Measurements from ENCODE around the gene TEDC2.

Gene TEDC2

DNA sequence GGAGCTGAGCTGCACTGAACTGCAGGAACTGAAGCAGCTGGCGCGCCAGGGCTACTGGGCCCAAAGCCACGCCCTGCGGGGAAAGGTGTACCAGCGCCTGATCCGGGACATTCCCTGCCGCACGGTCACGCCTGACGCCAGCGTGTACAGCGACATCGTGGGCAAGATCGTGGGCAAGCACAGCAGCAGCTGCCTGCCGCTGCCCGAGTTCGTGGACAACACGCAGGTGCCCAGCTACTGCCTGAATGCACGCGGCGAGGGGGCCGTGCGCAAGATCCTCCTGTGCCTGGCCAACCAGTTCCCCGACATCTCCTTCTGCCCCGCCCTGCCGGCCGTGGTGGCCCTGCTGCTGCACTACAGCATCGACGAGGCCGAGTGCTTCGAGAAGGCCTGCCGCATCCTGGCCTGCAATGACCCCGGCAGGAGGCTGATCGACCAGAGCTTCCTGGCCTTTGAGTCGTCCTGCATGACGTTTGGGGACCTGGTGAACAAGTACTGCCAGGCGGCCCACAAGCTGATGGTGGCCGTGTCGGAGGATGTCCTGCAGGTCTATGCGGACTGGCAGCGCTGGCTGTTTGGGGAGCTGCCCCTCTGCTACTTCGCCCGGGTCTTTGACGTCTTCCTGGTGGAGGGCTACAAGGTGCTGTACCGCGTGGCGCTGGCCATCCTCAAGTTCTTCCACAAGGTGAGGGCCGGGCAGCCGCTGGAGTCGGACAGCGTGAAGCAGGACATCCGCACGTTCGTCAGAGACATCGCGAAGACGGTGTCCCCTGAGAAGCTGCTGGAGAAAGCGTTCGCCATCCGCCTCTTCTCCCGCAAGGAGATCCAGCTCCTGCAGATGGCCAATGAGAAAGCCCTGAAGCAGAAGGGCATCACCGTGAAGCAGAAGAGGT lies 36.6 kb downstream of the TEDC2 start:
- no peak for DNase-seq
- Mint-ChIP-seq H3K4me1 (peaks cover 0 to 6% of the 10 kb centered on the region in 2 donors), H3K36me3 (peaks cover 11 to 14% of the 10 kb centered on the region in 2 donors), H3K27ac (no peak overlapping the region), H3K4me3 (no peak overlapping the region), H3K27me3 (no peaks in the 10 kb centered on the region), H3K9me3 (no peaks in the 10 kb centered on the region)
- no peak for ATAC-seq (replicated peaks)

DNA sequence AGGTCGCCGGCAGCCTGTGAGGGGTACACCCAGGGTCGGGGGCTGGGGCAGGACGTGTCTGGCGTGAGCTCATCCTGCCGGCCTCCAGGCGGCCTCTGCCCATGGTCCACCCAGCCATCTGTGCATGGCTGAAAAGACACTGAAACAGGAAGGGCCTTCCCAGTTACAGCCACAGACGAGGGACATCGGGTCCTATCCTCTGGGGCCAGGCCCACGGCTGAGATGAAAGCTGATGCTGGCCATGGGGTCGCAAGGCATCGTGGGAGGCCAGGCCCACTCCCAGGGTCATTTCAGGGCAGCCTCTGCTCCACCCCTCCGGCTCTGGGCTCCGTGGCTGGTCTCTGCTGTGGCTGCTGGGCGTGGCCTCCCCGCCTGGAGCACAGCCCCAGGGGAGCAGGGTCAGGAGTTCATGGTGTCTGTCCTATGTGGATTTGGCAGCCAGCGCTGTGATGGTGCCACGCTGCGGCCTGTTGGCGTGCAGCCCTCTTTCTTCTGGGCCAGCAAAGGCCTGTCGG lies 37.3 kb downstream of the TEDC2 start:
- peaks cover 5 to 10% of the 10 kb centered on the region in 2 donors for H3K4me1 Mint-ChIP-seq
- H3K27me3 Mint-ChIP-seq, result no peaks in the 10 kb centered on the region
- ATAC-seq (replicated peaks) (no peak), DNase-seq (no peak)
- no peak overlapping the region for H3K4me3 Mint-ChIP-seq
- H3K36me3 Mint-ChIP-seq, result peaks cover 13 to 14% of the 10 kb centered on the region in 2 donors
- peak overlapping the region; percentile 60 for H3K27ac Mint-ChIP-seq
- H3K9me3 Mint-ChIP-seq, result no peaks in the 10 kb centered on the region

DNA sequence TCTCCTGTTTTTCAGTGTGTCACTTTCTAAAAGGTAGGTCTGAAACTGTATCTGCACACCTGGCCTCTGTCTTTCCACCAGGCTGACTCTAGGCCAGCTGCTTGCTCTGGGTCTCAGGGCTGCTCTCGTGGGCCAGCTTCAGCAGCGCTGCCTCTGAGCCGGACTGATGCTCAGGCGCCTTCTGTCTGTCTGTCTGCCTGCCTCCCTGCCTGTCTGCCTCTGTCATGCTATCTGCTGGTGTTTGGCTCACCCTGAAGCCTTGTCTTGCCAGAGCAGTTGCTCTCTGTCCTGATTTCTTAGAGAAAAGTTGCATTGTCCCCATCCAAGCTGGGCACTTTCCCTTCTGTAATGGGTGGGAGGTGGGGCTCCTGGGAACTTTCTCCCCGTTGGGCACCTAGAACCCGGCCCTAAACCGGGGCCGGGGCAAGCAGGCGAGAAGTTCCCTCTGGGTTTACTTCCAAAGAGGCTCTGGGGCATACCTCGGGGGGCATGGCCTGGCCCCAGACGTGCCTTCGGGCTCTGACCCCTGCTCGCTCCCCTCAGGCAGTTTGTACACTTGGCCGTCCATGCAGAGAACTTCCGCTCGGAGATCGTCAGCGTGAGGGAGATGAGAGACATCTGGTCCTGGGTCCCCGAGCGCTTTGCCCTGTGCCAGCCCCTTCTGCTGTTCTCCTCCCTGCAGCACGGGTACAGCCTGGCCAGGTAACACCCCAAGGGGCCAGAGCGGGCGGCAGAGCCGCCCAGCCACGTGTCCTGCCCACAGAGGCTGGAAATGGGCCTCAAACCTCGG lies 38.0 kb downstream of the TEDC2 start:
- peak overlapping the region; percentile 60 for H3K27ac Mint-ChIP-seq
- H3K9me3 Mint-ChIP-seq, result no peaks in the 10 kb centered on the region
- no peak overlapping the region for H3K4me3 Mint-ChIP-seq
- ATAC-seq (replicated peaks) (no peak), DNase-seq (no peak)
- peaks cover 13 to 14% of the 10 kb centered on the region in 2 donors for H3K36me3 Mint-ChIP-seq
- no peaks in the 10 kb centered on the region for H3K27me3 Mint-ChIP-seq
- H3K4me1 Mint-ChIP-seq, result peaks cover 5 to 11% of the 10 kb centered on the region in 2 donors

DNA sequence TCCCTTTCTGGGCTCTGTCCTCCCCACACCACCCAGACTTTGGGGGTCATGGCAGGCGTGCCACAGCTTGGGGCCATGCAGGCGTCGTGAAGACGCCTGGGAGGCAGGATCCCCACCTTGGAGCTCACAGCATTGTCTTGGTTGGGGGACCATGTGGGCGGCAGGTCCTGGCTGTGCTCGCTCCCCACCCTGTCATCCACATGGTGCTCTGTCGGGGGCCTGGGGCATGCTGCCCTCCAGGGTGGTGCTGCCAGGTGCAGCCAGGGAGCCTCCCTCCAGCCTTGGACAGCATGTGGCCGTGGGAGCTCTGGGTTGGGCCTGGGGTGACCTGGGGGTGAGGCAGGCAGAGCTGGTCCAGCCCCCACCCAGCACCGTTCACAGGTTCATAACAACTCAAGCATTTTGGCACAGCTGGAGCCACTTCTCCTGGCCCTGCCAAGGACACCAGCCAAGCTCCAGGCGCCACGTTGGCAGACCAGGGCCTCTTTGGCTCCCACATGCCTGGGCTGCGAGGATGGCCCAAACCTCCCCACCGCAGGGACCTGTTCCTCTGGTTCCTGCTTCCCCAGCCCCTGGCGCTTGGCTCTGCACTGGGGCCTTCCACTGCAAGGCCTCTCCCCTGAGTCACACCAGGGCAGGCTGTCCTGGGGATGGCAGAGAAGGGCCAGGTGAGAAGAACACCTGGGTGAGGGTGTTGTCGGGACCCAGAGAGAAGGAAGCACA lies 38.8 kb downstream of the TEDC2 start:
- no peak overlapping the region for H3K4me3 Mint-ChIP-seq
- peaks cover 5 to 11% of the 10 kb centered on the region in 2 donors for H3K4me1 Mint-ChIP-seq
- DNase-seq (no peak), ATAC-seq (replicated peaks) (no peak)
- H3K36me3 Mint-ChIP-seq, result peaks cover 13 to 14% of the 10 kb centered on the region in 2 donors
- no peaks in the 10 kb centered on the region for H3K27me3 Mint-ChIP-seq
- no peak overlapping the region for H3K27ac Mint-ChIP-seq
- no peaks in the 10 kb centered on the region for H3K9me3 Mint-ChIP-seq

DNA sequence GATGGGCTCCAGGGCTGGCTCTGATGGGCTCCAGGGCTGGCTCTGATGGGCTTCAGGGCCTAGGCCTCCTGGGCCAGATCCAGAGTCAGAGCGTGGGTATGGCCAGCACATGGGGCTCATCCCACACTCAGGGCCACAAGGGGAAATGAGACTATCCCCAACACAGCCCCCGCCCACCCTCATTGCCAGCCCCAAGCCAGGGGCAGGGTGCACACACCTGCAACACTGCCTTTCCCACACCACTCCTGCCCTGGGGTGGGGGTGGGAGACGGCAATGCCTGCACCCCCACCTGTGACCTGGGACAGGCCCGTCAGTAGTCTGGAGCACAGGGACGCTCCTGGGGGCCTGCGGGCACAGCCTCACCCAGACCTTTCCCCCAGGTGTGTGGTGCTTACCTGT lies 39.5 kb downstream of the TEDC2 start:
- Mint-ChIP-seq H3K4me1 (peaks cover 5 to 11% of the 10 kb centered on the region in 2 donors), H3K27me3 (no peaks in the 10 kb centered on the region), H3K9me3 (no peaks in the 10 kb centered on the region), H3K36me3 (peaks cover 13 to 14% of the 10 kb centered on the region in 2 donors), H3K27ac (peak overlapping the region; percentile 25), H3K4me3 (no peak overlapping the region)
- no peak for DNase-seq
- no peak for ATAC-seq (replicated peaks)

DNA sequence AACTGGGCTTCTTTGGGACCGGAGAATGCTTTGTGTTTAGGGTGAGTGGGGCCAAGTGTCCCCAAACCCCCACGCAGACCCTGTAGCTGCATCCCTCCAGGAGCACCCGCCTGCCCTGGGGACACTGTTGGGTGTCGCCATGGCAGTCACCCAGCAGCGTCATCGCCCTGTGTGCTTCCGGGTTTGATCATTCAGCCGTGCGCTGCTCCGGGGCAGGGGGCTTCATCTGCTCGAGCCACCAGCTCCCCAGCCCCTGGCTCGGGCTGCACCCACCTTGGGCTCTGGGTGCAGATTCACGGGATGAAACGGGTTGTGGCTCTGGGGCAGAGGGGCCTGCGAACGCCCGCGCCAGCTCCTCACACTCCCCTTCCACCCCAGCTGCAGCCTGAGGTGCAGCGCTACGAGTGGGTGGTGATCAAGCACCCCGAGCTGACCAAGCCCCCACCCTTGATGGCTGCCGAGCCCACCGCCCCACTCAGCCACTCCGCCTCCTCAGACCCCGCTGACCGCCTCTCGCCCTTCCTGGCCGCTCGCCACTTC lies 40.1 kb downstream of the TEDC2 start:
- ATAC-seq (replicated peaks) (no peak), DNase-seq (no peak)
- no peak overlapping the region for H3K27ac Mint-ChIP-seq
- H3K4me3 Mint-ChIP-seq, result no peak overlapping the region
- H3K36me3 Mint-ChIP-seq, result peaks cover 13 to 14% of the 10 kb centered on the region in 2 donors
- H3K9me3 Mint-ChIP-seq, result no peaks in the 10 kb centered on the region
- peaks cover 5 to 13% of the 10 kb centered on the region in 2 donors for H3K4me1 Mint-ChIP-seq
- H3K27me3 Mint-ChIP-seq, result no peaks in the 10 kb centered on the region

DNA sequence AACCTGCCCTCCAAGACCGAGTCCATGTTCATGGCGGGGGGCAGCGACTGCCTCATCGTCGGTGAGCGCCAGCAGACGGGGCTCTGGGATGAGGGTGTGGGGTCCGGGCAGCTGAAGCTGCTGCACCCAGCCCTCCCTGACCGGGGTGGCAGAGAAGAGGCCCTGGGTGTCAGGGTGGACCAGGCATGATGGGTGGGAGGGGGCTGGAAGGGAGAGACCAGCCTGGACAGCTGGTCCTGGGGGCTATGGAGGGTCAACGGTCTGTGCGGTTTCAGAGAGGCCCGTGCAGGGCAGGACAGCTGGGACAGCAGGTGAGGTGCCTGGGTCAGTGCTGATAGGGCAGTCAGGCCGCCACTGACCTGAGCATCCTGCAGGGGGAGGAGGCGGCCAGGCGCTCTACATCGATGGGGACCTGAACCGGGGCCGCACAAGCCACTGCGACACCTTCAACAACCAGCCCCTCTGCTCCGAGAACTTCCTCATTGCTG lies 40.6 kb downstream of the TEDC2 start:
- Mint-ChIP-seq H3K27me3 (no peaks in the 10 kb centered on the region), H3K4me1 (peaks cover 5 to 13% of the 10 kb centered on the region in 2 donors), H3K4me3 (no peak overlapping the region), H3K27ac (no peak overlapping the region), H3K9me3 (no peaks in the 10 kb centered on the region), H3K36me3 (peaks cover 13 to 14% of the 10 kb centered on the region in 2 donors)
- ATAC-seq (replicated peaks) (no peak), DNase-seq (no peak)

DNA sequence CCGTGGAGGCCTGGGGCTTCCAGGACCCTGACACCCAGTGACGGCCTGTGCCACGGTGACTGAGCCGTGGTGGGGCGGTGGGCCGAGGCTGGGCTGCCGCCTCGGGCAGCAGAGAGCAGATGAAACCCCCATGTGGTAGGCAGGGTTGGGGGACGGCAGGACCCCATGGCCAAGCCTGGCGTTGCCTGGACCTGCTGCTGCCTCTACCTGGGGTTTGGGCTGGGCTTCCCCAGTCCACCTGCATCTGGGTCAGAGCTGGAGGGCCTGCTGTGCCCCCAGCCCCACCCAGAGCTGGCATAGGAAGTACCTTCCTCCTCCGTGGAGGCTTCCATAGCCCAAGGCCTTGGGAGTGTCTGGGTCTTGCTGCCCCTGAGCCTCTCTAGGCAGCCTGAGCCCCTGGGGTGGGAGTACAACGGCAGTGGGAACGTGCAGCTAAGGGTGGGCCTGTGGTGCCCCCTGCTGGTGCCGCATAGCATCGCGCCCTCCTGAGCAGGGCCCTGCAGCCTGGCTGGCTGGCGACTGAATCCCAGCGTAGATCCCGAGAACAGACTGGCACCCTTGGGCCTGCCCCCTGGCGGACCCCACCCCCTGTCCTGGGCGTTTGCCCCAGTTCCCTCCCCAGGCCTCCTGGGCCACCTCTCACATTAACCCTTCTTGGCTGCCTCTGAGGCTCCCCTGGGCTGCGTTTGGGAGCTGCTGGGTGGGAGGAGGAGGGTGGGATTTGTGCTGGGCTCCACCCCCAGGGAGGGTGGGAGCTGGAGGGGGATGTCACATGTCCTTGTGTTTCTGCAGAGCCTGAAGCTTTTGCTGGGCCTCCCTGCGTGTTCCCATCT lies 41.2 kb downstream of the TEDC2 start:
- no peaks in the 10 kb centered on the region for H3K9me3 Mint-ChIP-seq
- H3K27ac Mint-ChIP-seq, result no peak overlapping the region
- no peaks in the 10 kb centered on the region for H3K27me3 Mint-ChIP-seq
- peaks cover 13 to 14% of the 10 kb centered on the region in 2 donors for H3K36me3 Mint-ChIP-seq
- H3K4me3 Mint-ChIP-seq, result no peak overlapping the region
- peak; percentile 98 for ATAC-seq (replicated peaks)
- DNase-seq, result peak; percentile 66
- H3K4me1 Mint-ChIP-seq, result peaks cover 5 to 13% of the 10 kb centered on the region in 2 donors

DNA sequence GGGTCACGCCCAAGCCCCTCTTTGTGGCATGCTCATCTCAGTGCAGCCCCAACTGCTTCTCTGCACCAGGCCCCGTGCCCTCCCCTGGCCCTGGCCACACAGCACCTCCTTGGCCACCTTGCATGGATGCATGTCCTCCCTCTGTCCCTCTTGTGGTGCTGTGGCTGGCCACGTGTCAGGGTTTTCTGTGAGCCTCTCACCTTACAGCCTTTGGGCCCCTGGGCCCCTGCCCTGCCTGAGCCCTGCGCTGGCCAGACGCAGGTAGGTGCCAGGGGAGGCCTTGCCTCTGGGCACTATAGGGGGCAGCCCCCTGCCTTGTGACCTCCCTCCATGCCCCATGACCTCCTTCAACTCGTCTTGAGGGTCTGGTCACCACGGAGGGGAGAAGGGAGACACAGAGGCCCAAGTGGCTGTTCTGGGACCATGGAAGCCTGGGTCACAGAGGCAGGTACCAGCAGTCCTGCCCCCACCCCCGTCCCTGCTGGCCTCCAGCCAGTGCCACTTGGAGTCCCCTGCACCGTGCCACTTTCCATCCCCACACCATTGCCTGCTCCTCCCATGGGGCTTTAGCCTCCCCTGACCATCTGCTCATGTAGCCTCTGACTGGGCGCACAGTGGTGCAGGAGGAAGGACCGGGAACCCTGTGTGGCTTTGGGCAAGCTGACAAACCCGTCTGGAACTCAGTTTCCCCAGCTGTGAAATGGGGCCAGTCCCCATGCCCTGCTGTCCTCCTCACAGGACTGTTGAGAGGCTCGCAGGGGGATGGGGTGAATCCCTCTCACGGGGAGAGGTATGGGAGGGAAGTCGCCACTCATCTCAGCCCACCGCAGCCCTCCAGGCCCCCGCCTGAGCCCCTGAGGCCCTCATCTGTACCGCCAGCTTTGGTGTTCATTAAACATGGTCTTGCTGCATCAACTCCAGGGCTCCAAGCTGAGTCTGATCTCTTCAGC lies 42.3 kb downstream of the TEDC2 start:
- Mint-ChIP-seq H3K36me3 (peaks cover 9 to 14% of the 10 kb centered on the region in 2 donors), H3K9me3 (no peaks in the 10 kb centered on the region), H3K27me3 (no peaks in the 10 kb centered on the region), H3K4me3 (no peak overlapping the region), H3K4me1 (peaks cover 15 to 18% of the 10 kb centered on the region in 2 donors), H3K27ac (no peak overlapping the region)
- ATAC-seq (replicated peaks), result no peak
- no peak for DNase-seq

DNA sequence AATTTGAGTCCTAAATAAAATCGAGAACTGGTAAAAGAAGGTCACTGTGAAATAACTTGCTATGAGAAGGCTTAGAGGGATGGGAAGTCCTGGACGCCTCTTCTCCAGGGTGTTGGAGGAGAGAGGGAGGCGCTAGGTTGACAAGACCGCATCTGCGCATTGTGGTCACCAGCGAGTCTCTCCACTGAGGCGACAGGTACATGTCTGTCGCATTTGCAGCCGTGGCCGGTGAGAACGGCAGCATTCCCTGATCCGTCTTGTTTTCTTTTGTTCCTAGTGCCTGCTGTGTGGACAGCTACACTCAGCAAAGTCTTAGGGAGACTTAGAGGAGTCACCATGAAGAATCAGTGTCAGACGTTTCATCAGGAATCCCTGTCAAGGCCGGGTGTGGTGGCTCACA lies 45.8 kb downstream of the TEDC2 start:
- H3K27me3 Mint-ChIP-seq, result no peaks in the 10 kb centered on the region
- peaks cover 0 to 6% of the 10 kb centered on the region in 2 donors for H3K36me3 Mint-ChIP-seq
- no peak for DNase-seq
- H3K4me1 Mint-ChIP-seq, result peaks cover 37 to 50% of the 10 kb centered on the region in 2 donors
- no peak overlapping the region for H3K4me3 Mint-ChIP-seq
- no peak overlapping the region for H3K27ac Mint-ChIP-seq
- no peak for ATAC-seq (replicated peaks)
- no peaks in the 10 kb centered on the region for H3K9me3 Mint-ChIP-seq

DNA sequence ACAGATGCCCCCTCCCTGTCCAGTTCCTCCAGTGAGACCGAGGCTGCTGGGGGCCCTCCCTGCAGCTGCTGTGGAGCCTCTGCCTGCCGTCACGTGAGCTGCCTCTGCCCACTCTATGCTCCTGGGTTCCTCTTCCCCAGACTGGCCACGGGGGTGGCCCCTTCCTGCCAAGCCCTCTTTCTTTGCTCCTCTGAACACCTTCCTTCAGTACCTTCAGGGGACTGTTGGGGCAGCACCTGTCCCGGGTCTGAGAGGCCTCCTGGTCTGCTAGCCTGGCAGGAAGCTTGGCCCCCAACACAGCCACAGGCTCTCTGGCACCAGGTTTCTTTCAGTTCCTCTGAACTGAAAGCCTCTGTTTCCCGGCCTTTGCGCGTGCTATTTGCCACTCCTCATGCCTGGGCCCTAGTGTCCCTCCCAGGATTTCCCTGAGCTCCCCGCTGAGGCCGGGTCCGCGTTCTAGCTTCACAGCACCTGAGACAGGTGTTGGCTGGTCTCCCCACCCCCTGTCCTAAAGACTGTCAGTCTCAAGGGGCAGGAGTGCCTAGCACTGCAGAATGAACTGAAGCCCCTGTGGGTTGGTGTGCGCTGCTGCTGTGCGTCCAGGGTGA lies 47.2 kb downstream of the TEDC2 start:
- no peaks in the 10 kb centered on the region for H3K9me3 Mint-ChIP-seq
- ATAC-seq (replicated peaks) (peak; percentile 92 to 94), DNase-seq (peak; percentile 76)
- peaks cover 39 to 60% of the 10 kb centered on the region in 2 donors for H3K4me1 Mint-ChIP-seq
- peaks cover 0 to 3% of the 10 kb centered on the region in 2 donors for H3K36me3 Mint-ChIP-seq
- no peaks in the 10 kb centered on the region for H3K27me3 Mint-ChIP-seq
- H3K4me3 Mint-ChIP-seq, result peak overlapping the region; percentile 68 to 70
- peak overlapping the region; percentile 96 for H3K27ac Mint-ChIP-seq

DNA sequence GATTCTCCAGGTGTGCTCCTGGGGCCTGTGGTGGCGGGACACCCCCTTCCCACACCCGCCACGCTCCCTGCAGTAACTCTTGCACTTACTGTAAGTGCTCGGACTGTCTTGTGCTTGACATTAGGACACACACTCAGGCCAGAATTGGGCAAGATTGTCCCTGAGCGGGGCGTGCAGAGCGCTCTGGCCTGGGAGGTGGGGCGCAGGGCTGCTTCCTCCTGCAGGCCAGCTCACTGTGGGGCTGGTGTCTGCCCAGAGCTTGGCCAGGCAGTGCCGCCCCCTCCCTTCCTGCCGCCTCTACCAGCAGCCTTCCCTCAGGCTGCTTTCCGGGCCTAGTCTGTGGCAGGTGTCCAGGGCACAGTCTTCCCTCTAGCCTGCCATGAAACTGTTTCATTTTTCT lies 47.8 kb downstream of the TEDC2 start:
- Mint-ChIP-seq H3K36me3 (peaks cover 0 to 3% of the 10 kb centered on the region in 2 donors), H3K27ac (peak overlapping the region; percentile 96), H3K4me3 (peak overlapping the region in 1 of 2 donors; percentile 68), H3K9me3 (no peaks in the 10 kb centered on the region), H3K27me3 (no peaks in the 10 kb centered on the region), H3K4me1 (peaks cover 42 to 64% of the 10 kb centered on the region in 2 donors)
- ATAC-seq (replicated peaks) (peak; percentile 30 to 32), DNase-seq (no peak)

Measured in stimulated activated naive B cell treated with anti-CD40 and anti-IgM and Interleukin-4, amounts not matched to agents 10 μg/mL and 1 μg/mL and 100 μg/mL, for 72 hours (primary cell).